Adrenal gland (tissue), 5 donors: Measurements from ENCODE around the gene BTBD18.

ENCODE experiments used
- POLR2A ChIP-seq, 2 donors: fragments of 450-650 bp; IDR thresholded peaks; one replicate each; pipeline ENCODE4 v1.6.1; 2017; ENCODE audit warnings: antibody characterized with exemption in 2 of 2, mild to moderate bottlenecking in 2 of 2, moderate library complexity in 1 of 2
- TF ChIP-seq, protein P1 (sequence below), 6 experiments: fragments of 450-650 bp in 4 of 6; fragments of 200-600 bp in 2 of 6; sonication (generic) in 1 of 6; IDR thresholded peaks; 1 replicate in 5 of 6; 2 replicates in 1 of 6; pipeline versions ENCODE4 v1.5.1 to v1.8.0; 2016 to 2021; ENCODE audit warnings: antibody characterized with exemption in 6 of 6, mild to moderate bottlenecking in 2 of 6, moderate library complexity in 1 of 6
- donor health status: DM: no; HTN: no; CAD: no.

GRCh38 chr11:57742087-57742452 is 9.5 kb downstream of the BTBD18 start:
- TF ChIP-seq, protein P1, sequence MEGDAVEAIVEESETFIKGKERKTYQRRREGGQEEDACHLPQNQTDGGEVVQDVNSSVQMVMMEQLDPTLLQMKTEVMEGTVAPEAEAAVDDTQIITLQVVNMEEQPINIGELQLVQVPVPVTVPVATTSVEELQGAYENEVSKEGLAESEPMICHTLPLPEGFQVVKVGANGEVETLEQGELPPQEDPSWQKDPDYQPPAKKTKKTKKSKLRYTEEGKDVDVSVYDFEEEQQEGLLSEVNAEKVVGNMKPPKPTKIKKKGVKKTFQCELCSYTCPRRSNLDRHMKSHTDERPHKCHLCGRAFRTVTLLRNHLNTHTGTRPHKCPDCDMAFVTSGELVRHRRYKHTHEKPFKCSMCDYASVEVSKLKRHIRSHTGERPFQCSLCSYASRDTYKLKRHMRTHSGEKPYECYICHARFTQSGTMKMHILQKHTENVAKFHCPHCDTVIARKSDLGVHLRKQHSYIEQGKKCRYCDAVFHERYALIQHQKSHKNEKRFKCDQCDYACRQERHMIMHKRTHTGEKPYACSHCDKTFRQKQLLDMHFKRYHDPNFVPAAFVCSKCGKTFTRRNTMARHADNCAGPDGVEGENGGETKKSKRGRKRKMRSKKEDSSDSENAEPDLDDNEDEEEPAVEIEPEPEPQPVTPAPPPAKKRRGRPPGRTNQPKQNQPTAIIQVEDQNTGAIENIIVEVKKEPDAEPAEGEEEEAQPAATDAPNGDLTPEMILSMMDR (IDR thresholded peaks at IDR 0.05) = no peak
- TF ChIP-seq POLR2A (IDR thresholded peaks at IDR 0.05) = no peak
